ENCODE data around the gene DDX47.
A peak's percentile ranks its signal among the peaks of the same experiment; 100 is the strongest.
"Not testable (repeated sequence)": the region's sequence is repeated elsewhere in the genome, so short reads cannot be mapped to it uniquely, and the experiment has no call there.

The DDX47 gene

DNA sequence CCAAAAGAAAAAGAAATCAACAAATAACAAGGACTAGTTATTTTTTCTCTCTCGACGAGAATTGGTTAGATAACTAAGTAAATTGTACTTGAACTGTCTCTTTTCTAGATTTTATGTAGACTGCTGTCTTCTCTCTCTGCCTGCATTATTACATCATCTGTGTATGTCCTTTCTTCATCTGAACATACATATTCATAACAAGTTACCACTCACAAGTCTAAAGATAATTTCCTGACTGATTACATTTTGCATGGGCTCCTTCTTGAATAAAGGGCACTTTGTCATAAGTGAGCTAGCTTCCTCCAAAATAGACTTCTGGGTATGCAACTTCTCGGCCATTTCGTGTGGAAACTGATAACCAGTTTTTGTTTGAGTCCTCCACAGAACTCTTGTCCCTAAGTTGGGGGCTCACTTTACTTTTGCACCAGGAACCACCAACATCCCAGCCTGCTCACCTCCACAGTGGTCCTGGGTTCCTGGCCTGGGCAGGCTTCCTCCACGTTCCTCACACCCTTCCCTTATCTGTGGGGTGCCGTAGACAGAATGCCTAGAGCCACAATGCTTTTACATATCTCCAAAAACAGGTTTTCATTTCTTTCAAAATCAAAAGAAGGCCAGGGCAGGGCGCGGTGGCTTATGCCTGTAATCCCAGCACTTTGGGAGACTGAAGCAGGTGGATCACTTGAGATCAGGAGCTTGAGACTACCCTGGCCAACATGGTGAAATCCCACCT, 6.2 kb upstream of the DDX47 start:
- no peaks in the 10 kb centered on the region for H3K27me3 ChIP-seq (ENCODE audit: low read length)
- H2AFZ ChIP-seq (ENCODE audit: low read depth, low read length, severe bottlenecking) = no peak overlapping the region
- H3K9ac ChIP-seq (ENCODE audit: low read length) = no peak overlapping the region
- no peak overlapping the region for H3K27ac ChIP-seq (ENCODE audit: low read depth, low read length)
- TF ChIP-seq, protein P1, sequence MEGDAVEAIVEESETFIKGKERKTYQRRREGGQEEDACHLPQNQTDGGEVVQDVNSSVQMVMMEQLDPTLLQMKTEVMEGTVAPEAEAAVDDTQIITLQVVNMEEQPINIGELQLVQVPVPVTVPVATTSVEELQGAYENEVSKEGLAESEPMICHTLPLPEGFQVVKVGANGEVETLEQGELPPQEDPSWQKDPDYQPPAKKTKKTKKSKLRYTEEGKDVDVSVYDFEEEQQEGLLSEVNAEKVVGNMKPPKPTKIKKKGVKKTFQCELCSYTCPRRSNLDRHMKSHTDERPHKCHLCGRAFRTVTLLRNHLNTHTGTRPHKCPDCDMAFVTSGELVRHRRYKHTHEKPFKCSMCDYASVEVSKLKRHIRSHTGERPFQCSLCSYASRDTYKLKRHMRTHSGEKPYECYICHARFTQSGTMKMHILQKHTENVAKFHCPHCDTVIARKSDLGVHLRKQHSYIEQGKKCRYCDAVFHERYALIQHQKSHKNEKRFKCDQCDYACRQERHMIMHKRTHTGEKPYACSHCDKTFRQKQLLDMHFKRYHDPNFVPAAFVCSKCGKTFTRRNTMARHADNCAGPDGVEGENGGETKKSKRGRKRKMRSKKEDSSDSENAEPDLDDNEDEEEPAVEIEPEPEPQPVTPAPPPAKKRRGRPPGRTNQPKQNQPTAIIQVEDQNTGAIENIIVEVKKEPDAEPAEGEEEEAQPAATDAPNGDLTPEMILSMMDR (IDR thresholded peaks at IDR 0.05; ENCODE audit: insufficient read depth, low read length, poor library complexity, severe bottlenecking) = no peak
- TF ChIP-seq EZH2phosphoT487 (conservative IDR thresholded peaks at IDR 0.05; ENCODE audit: low read length) = no peak
- no peak overlapping the region for H3K4me2 ChIP-seq (ENCODE audit: low read depth, low read length, poor library complexity, severe bottlenecking)
- no peaks in the 10 kb centered on the region for H4K20me1 ChIP-seq (ENCODE audit: low read depth, low read length)
- no peaks in the 10 kb centered on the region for H3K9me2 ChIP-seq (replicated peaks; ENCODE audit: insufficient read depth, low read length)
- no peaks in the 10 kb centered on the region for H3K9me3 ChIP-seq (ENCODE audit: insufficient read depth, low read length)
- no peaks in the 10 kb centered on the region for H3F3A ChIP-seq (ENCODE audit: insufficient read depth)
- no peaks in the 10 kb centered on the region for H3K79me2 ChIP-seq (ENCODE audit: insufficient read depth, low read length)
- H3K36me3 ChIP-seq (ENCODE audit: low read length) = no peaks in the 10 kb centered on the region
- no peak overlapping the region for H3K4me3 ChIP-seq (ENCODE audit: insufficient read depth, low read length, poor library complexity, severe bottlenecking)

DNA sequence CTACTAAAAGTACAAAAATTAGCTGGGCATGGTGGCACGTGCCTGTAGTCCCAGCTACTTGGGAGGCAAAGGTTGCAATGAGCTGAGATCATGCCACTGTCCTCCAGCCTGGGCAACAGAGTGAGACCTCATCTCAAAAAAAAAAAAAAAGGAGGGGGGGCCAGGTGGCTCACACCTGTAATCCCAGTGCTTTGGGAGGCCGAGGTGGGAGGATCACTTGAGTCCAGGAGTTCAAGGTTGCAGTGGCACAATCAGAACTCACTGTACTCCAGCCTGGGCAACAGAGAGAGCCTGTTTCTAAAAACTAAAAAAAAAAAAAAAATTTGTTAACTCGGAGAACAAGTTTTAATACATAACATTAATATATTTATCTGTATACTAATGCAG, 5.6 kb upstream of the DDX47 start:
- not testable (repeated sequence) for H3K27ac ChIP-seq (ENCODE audit: low read depth, low read length); H3K79me2 ChIP-seq (ENCODE audit: insufficient read depth, low read length); H3K27me3 ChIP-seq (ENCODE audit: low read length); H3K4me3 ChIP-seq (ENCODE audit: insufficient read depth, low read length, poor library complexity, severe bottlenecking); H3K36me3 ChIP-seq (ENCODE audit: low read length); H2AFZ ChIP-seq (ENCODE audit: low read depth, low read length, severe bottlenecking); H3K9me2 ChIP-seq (replicated peaks; ENCODE audit: insufficient read depth, low read length); H3K4me2 ChIP-seq (ENCODE audit: low read depth, low read length, poor library complexity, severe bottlenecking); H3F3A ChIP-seq (ENCODE audit: insufficient read depth); H3K9ac ChIP-seq (ENCODE audit: low read length); H4K20me1 ChIP-seq (ENCODE audit: low read depth, low read length); H3K9me3 ChIP-seq (ENCODE audit: insufficient read depth, low read length)

DNA sequence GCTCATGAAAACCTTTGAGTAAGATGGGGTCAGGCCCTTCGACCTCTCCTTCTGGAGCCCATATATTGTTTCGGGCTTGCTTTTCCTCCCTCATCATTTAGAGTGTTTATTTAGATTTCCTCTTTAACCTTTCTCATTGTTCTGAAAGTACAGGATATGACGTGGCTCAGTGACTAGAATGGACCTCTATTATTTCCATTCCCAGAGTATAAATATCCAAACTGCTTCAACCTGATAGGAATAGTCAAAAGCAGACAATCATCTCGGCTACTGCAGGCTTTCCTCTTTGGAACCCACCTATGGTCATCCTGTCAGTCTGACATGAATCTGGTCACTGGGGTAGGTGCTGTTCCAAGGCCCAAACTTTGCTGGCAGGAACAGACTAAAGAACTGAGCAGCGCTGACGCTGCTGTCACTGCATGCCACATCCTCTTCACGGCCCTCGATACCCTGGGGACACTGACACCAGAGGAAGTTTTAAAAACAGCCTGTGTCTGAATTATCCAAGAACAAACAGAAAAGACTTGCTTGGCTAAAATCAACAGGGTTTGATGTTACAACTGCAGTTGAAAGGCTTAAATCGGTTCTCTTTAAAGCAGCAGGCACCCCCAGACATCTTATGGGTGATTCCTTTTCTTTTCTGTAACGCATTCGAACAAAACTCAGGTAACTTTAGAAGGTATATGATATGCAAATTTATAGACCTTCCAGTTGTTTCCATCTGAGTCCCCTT, 5.0 kb upstream of the DDX47 start:
- Histone ChIP-seq H3K9me3 (ENCODE audit: insufficient read depth, low read length) (no peaks in the 10 kb centered on the region), H3K4me3 (ENCODE audit: insufficient read depth, low read length, poor library complexity, severe bottlenecking) (no peak overlapping the region), H3F3A (ENCODE audit: insufficient read depth) (no peaks in the 10 kb centered on the region), H3K27me3 (ENCODE audit: low read length) (no peaks in the 10 kb centered on the region), H3K27ac (ENCODE audit: low read depth, low read length) (no peak overlapping the region), H3K9ac (ENCODE audit: low read length) (no peak overlapping the region), H3K36me3 (ENCODE audit: low read length) (no peaks in the 10 kb centered on the region), H2AFZ (ENCODE audit: low read depth, low read length, severe bottlenecking) (no peak overlapping the region), H4K20me1 (ENCODE audit: low read depth, low read length) (no peaks in the 10 kb centered on the region), H3K79me2 (ENCODE audit: insufficient read depth, low read length) (no peaks in the 10 kb centered on the region), H3K4me2 (ENCODE audit: low read depth, low read length, poor library complexity, severe bottlenecking) (peak overlapping the region; percentile 19), H3K9me2 (replicated peaks; ENCODE audit: insufficient read depth, low read length) (no peaks in the 10 kb centered on the region)
- TF ChIP-seq EZH2phosphoT487 (conservative IDR thresholded peaks at IDR 0.05; ENCODE audit: low read length) = no peak
- TF ChIP-seq, protein P1 (IDR thresholded peaks at IDR 0.05; ENCODE audit: insufficient read depth, low read length, poor library complexity, severe bottlenecking) = no peak

DNA sequence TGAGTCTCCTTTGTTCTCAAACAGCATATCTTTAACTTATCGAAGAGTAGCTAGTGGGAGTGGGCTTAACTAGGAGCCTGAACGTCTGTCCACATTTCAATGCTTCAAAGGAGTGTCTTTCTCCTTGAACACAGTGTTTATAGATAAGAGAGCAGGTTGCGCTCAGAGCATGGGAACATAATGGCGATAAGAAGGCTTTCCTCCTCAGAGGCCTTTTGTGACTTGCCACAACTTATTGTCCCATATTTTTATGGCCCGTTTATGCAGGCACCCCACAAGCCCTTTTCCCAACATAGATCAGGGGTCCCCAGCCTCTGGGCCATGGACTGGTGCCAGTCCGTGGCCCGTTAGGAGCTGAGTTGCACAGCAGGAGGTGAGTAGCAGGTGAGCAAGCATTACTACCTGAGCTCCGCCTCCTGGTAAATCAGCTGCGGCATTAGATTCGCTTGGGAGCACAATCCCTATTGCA, 2.6 kb upstream of the DDX47 start:
- H3K27me3 ChIP-seq (ENCODE audit: low read length) = no peaks in the 10 kb centered on the region
- H3K4me2 ChIP-seq (ENCODE audit: low read depth, low read length, poor library complexity, severe bottlenecking) = no peak overlapping the region
- no peaks in the 10 kb centered on the region for H3K9me3 ChIP-seq (ENCODE audit: insufficient read depth, low read length)
- TF ChIP-seq, protein P1 (IDR thresholded peaks at IDR 0.05; ENCODE audit: insufficient read depth, low read length, poor library complexity, severe bottlenecking) = no peak
- TF ChIP-seq EZH2phosphoT487 (conservative IDR thresholded peaks at IDR 0.05; ENCODE audit: low read length) = no peak
- no peak overlapping the region for H3K9ac ChIP-seq (ENCODE audit: low read length)
- no peak overlapping the region for H3K27ac ChIP-seq (ENCODE audit: low read depth, low read length)
- H3K79me2 ChIP-seq (ENCODE audit: insufficient read depth, low read length) = peaks cover 19% of the 10 kb centered on the region
- no peak overlapping the region for H3K4me3 ChIP-seq (ENCODE audit: insufficient read depth, low read length, poor library complexity, severe bottlenecking)
- H3F3A ChIP-seq (ENCODE audit: insufficient read depth) = no peaks in the 10 kb centered on the region
- H3K36me3 ChIP-seq (ENCODE audit: low read length) = no peaks in the 10 kb centered on the region
- no peaks in the 10 kb centered on the region for H4K20me1 ChIP-seq (ENCODE audit: low read depth, low read length)
- no peaks in the 10 kb centered on the region for H3K9me2 ChIP-seq (replicated peaks; ENCODE audit: insufficient read depth, low read length)
- H2AFZ ChIP-seq (ENCODE audit: low read depth, low read length, severe bottlenecking) = no peak overlapping the region

All from SU-DHL-6 (cell line).